Adrenal gland (tissue), 12 donors: ENCODE results near the gene ITPRIP. TPM values are rescaled to one million over a fixed set of nuclear protein-coding genes. Genes with fewer than 3 reads are reported as not detected.

ENCODE experiments used
- DNase-seq, 7 donors: peaks; one replicate each; pipeline ENCODE4 v3.0.0-alpha.2; 2019 to 2020
- H3K27ac ChIP-seq, 5 donors: fragments of 200-600 bp; sonication (generic) in 4 of 5; 1 replicate in 3 of 5; 2 replicates in 2 of 5; pipeline versions ENCODE4 v1.5.1 to v1.8.0; 2016 to 2020; ENCODE audit warnings: mild to moderate bottlenecking in 1 of 5
- H3K27me3 ChIP-seq: fragments of 200-600 bp; 2 replicates; pipeline ENCODE4 v1.8.0; 2021
- H3K36me3 ChIP-seq, 2 donors: fragments of 200-600 bp; replicated peaks in 1 of 2; 1 replicate in 1 of 2; 2 replicates in 1 of 2; pipeline versions ENCODE4 v1.5.1 to v1.8.0; 2018 to 2022
- H3K4me1 ChIP-seq, 2 donors: fragments of 200-600 bp; replicated peaks in 1 of 2; 1 replicate in 1 of 2; 2 replicates in 1 of 2; pipeline versions ENCODE4 v1.5.1 to v1.8.0; 2018 to 2021
- H3K4me3 ChIP-seq, 4 donors: fragments of 200-600 bp; sonication (generic) in 3 of 4; one replicate each; pipeline ENCODE4 v1.5.1; 2016 to 2018
- H3K9me3 ChIP-seq, 3 donors: fragments of 200-600 bp; sonication (generic) in 1 of 3; replicated peaks in 1 of 3; 1 replicate in 2 of 3; 2 replicates in 1 of 3; pipeline versions ENCODE4 v1.5.1 to v1.8.0; 2016 to 2021
- CTCF ChIP-seq, 6 experiments: fragments of 450-650 bp in 4 of 6; fragments of 200-600 bp in 2 of 6; sonication (generic) in 1 of 6; IDR thresholded peaks; 1 replicate in 5 of 6; 2 replicates in 1 of 6; pipeline versions ENCODE4 v1.5.1 to v1.8.0; 2016 to 2021; ENCODE audit warnings: antibody characterized with exemption in 6 of 6, mild to moderate bottlenecking in 2 of 6, moderate library complexity in 1 of 6
- POLR2A ChIP-seq, 2 donors: fragments of 450-650 bp; IDR thresholded peaks; one replicate each; pipeline ENCODE4 v1.6.1; 2017; ENCODE audit warnings: antibody characterized with exemption in 2 of 2, mild to moderate bottlenecking in 2 of 2, moderate library complexity in 1 of 2
- WGBS, 4 donors: extraction: QIAGEN DNeasy Blood & Tissue Kit in 2 of 4; methylation state at CpG; one replicate each; pipeline versions ENCODE4 v1.1.5 to v1.1.7; 2013 to 2017; 5-methylcytosine and 5-hydroxymethylcytosine counted together
- intact Hi-C, 2 donors: fragments of 100-400 bp; cut with DNase I; formaldehyde crosslinking; loops; one replicate each; pipeline versions ENCODE4 v1.14.1 to v1.15.0; 2022 to 2023
- polyA plus RNA-seq, 3 donors: library from polyadenylated mRNA; stranded (reverse); fragments of 200-250 nt in 2 of 3; fragments of 350-450 nt in 1 of 3; fragmentation: Illumina TruSeq in 1 of 3; extraction: RNeasy Lipid Tissue Mini Kit (QIAGEN cat#74804) in 1 of 3; gene quantifications; one replicate each; pipeline ENCODE4 v1.2.3, GENCODE V29; 2013 to 2014
- total RNA-seq, 9 donors: library from RNA; depleted of rRNA in 4 of 9; stranded (reverse); fragments of >200 nt in 4 of 9; fragments of 120-200 nt in 1 of 9; fragmentation: NEBNext Ultra II Directional in 1 of 9; extraction: Animal tissue kit (Norgen Biotek cat#: 25700) in 1 of 9; gene quantifications; one replicate each; pipeline versions ENCODE4 v1.1.0 to v1.2.4, GENCODE V29; 2013 to 2023
- donor health status: healthy with polysubstance abuse.
- donor health status: Bipolar disorder and iron deficiency.
- donor health status: DM: yes; HTN: yes; CAD: no.
- donor health status: DM: no; HTN: no; CAD: no.
- donor health status: DM: no; HTN: no; CAD: no.
- donor health status: DM: yes; HTN: yes; CAD: no.

Gene ITPRIP
- total and polyA plus RNA-seq, 12 donors: 4.2 to 27.0 (median 19.1) TPM

GRCh38 chr10:104376784-104377300, 38.6 kb upstream of the ITPRIP start:
- Histone ChIP-seq H3K27me3 (no peaks in the 10 kb centered on the region), H3K4me1 (no peaks in the 10 kb centered on the region), H3K36me3 (no peaks in the 10 kb centered on the region), H3K9me3 (no peaks in the 10 kb centered on the region), H3K27ac (no peak overlapping the region), H3K4me3 (no peak overlapping the region)
- TF ChIP-seq CTCF (IDR thresholded peaks at IDR 0.05) (no peak), POLR2A (IDR thresholded peaks at IDR 0.05) (no peak)
- intact Hi-C loops: no loop called here
- WGBS, 4 donors: 76 to 81% (median 77%) methylated on average over 4 of the region's 4 CpGs
- DNase-seq: no peak

- H3K27me3 ChIP-seq: no peaks in the 10 kb centered on the region
- H3K27ac ChIP-seq: no peak overlapping the region
- no peaks in the 10 kb centered on the region for H3K9me3 ChIP-seq
- H3K36me3 ChIP-seq: no peaks in the 10 kb centered on the region
- H3K4me3 ChIP-seq: no peak overlapping the region
- no peak for DNase-seq
- intact Hi-C loops: no loop called here
- H3K4me1 ChIP-seq: no peaks in the 10 kb centered on the region
- TF ChIP-seq CTCF (IDR thresholded peaks at IDR 0.05) (no peak), POLR2A (IDR thresholded peaks at IDR 0.05) (no peak)
- WGBS, 4 donors: 46 to 78% (median 70%) methylated on average over 1 of the region's 1 CpG
Measured at GRCh38 chr10:104374591-104374990, 36.3 kb upstream of the ITPRIP start.

GRCh38 chr10:104371753-104372152, 33.5 kb upstream of the ITPRIP start:
- no peaks in the 10 kb centered on the region for H3K4me1 ChIP-seq
- TF ChIP-seq POLR2A (IDR thresholded peaks at IDR 0.05) (no peak), CTCF (IDR thresholded peaks at IDR 0.05) (no peak)
- H3K27ac ChIP-seq: no peak overlapping the region
- H3K9me3 ChIP-seq: no peaks in the 10 kb centered on the region
- intact Hi-C loops: no loop called here
- H3K36me3 ChIP-seq: no peaks in the 10 kb centered on the region
- WGBS, 4 donors: 87 to 96% (median 90%) methylated on average over 6 of the region's 6 CpGs
- no peak overlapping the region for H3K4me3 ChIP-seq
- H3K27me3 ChIP-seq: no peaks in the 10 kb centered on the region
- no peak for DNase-seq

- Histone ChIP-seq H3K36me3 (no peaks in the 10 kb centered on the region), H3K4me3 (no peak overlapping the region), H3K4me1 (no peaks in the 10 kb centered on the region), H3K27ac (no peak overlapping the region), H3K27me3 (no peaks in the 10 kb centered on the region), H3K9me3 (no peaks in the 10 kb centered on the region)
- DNase-seq: no peak
- intact Hi-C loops: no loop called here
- TF ChIP-seq POLR2A (IDR thresholded peaks at IDR 0.05) (no peak), CTCF (IDR thresholded peaks at IDR 0.05) (no peak)
- WGBS, 4 donors: 39 to 62% (median 61%) methylated on average over 2 of the region's 2 CpGs
Measured at GRCh38 chr10:104368381-104368780, 30.1 kb upstream of the ITPRIP start.
